IPS-20b (cell line): ENCODE measurements around the gene LDLRAD2.

ENCODE experiments used
- H3K27ac ChIP-seq: one replicate; pipeline ENCODE4 v1.5.1; 2013; ENCODE audit warnings: low read length
- H3K27me3 ChIP-seq: 2 replicates; pipeline ENCODE4 v1.6.1; 2013; ENCODE audit warnings: mild to moderate bottlenecking, low read length, inconsistent platforms; ENCODE audit not compliant: insufficient read depth
- H3K36me3 ChIP-seq: 2 replicates; pipeline ENCODE4 v1.6.1; 2013; ENCODE audit warnings: low read depth, mild to moderate bottlenecking, inconsistent platforms, low read length, moderate library complexity; ENCODE audit not compliant: insufficient read depth
- H3K4me1 ChIP-seq: 2 replicates; pipeline ENCODE4 v1.6.1; 2013; ENCODE audit warnings: mild to moderate bottlenecking, control low read depth, inconsistent platforms, low read length, moderate library complexity; ENCODE audit not compliant: insufficient read depth
- H3K4me3 ChIP-seq: 2 replicates; pipeline ENCODE4 v1.5.1; 2013; ENCODE audit warnings: mild to moderate bottlenecking, low read length, inconsistent platforms
- H3K9ac ChIP-seq: 2 replicates; pipeline ENCODE4 v1.6.1; 2013; ENCODE audit warnings: low read depth, mild to moderate bottlenecking, inconsistent platforms, low read length, moderate library complexity
- H3K9me3 ChIP-seq: 2 replicates; pipeline ENCODE4 v1.6.1; 2013; ENCODE audit warnings: mild to moderate bottlenecking, low read depth, low read length, inconsistent platforms; ENCODE audit not compliant: insufficient read depth

LDLRAD2 gene

GRCh38 chr1:21828075-21828474 lies 16.0 kb downstream of the LDLRAD2 start:
- Histone ChIP-seq H3K27ac (no peak overlapping the region), H3K9me3 (no peaks in the 10 kb centered on the region), H3K9ac (no peak overlapping the region), H3K36me3 (peaks cover 46% of the 10 kb centered on the region), H3K4me1 (no peaks in the 10 kb centered on the region), H3K4me3 (no peak overlapping the region), H3K27me3 (no peaks in the 10 kb centered on the region)

- Histone ChIP-seq H3K36me3 (peaks cover 52% of the 10 kb centered on the region), H3K27ac (no peak overlapping the region), H3K4me3 (no peak overlapping the region)
Measured at GRCh38 chr1:21828506-21829210, 16.6 kb downstream of the LDLRAD2 start.

GRCh38 chr1:21829294-21829693 lies 17.2 kb downstream of the LDLRAD2 start:
- Histone ChIP-seq H3K4me3 (no peak overlapping the region), H3K36me3 (peaks cover 58% of the 10 kb centered on the region), H3K27me3 (no peaks in the 10 kb centered on the region), H3K9me3 (no peaks in the 10 kb centered on the region), H3K27ac (no peak overlapping the region), H3K4me1 (no peaks in the 10 kb centered on the region), H3K9ac (no peak overlapping the region)

More at GRCh38 chr1:21828506-21829210, 16.6 kb downstream of the LDLRAD2 start:
- Histone ChIP-seq H3K4me1 (no peaks in the 10 kb centered on the region), H3K9ac (no peak overlapping the region), H3K9me3 (no peaks in the 10 kb centered on the region), H3K27me3 (no peaks in the 10 kb centered on the region)

GRCh38 chr1:21830792-21831453 lies 18.9 kb downstream of the LDLRAD2 start:
- peaks cover 69% of the 10 kb centered on the region for H3K36me3 ChIP-seq
- H3K27ac ChIP-seq: no peak overlapping the region

GRCh38 chr1:21831454-21831970 lies 19.4 kb downstream of the LDLRAD2 start:
- no peak overlapping the region for H3K4me3 ChIP-seq
- H3K9me3 ChIP-seq: peaks cover 5% of the 10 kb centered on the region; the same call in 1 of the 2 replicates
- H3K36me3 ChIP-seq: peaks cover 70% of the 10 kb centered on the region

More at GRCh38 chr1:21830792-21831453, 18.9 kb downstream of the LDLRAD2 start:
- no peak overlapping the region for H3K9ac ChIP-seq
- no peak overlapping the region for H3K4me3 ChIP-seq
- H3K4me1 ChIP-seq: no peaks in the 10 kb centered on the region
- H3K27me3 ChIP-seq: no peaks in the 10 kb centered on the region
- H3K9me3 ChIP-seq: peaks cover 5% of the 10 kb centered on the region; the same call in 1 of the 2 replicates

GRCh38 chr1:21833392-21833976 lies 21.4 kb downstream of the LDLRAD2 start:
- H3K36me3 ChIP-seq: peaks cover 65% of the 10 kb centered on the region
- H3K27me3 ChIP-seq: no peaks in the 10 kb centered on the region
- H3K4me3 ChIP-seq: no peak overlapping the region

More at GRCh38 chr1:21831454-21831970, 19.4 kb downstream of the LDLRAD2 start:
- Histone ChIP-seq H3K27me3 (no peaks in the 10 kb centered on the region), H3K4me1 (no peaks in the 10 kb centered on the region), H3K9ac (no peak overlapping the region), H3K27ac (no peak overlapping the region)

GRCh38 chr1:21834094-21834493 lies 22.0 kb downstream of the LDLRAD2 start:
- H3K36me3 ChIP-seq: peaks cover 65% of the 10 kb centered on the region
- H3K4me1 ChIP-seq: no peaks in the 10 kb centered on the region
- no peak overlapping the region for H3K4me3 ChIP-seq
- no peaks in the 10 kb centered on the region for H3K27me3 ChIP-seq
- H3K9me3 ChIP-seq: peaks cover 5% of the 10 kb centered on the region; the same call in 1 of the 2 replicates
- no peak overlapping the region for H3K9ac ChIP-seq
- H3K27ac ChIP-seq: no peak overlapping the region

More at GRCh38 chr1:21833392-21833976, 21.4 kb downstream of the LDLRAD2 start:
- no peak overlapping the region for H3K27ac ChIP-seq
- H3K9ac ChIP-seq: no peak overlapping the region
- peaks cover 5% of the 10 kb centered on the region; the same call in 1 of the 2 replicates for H3K9me3 ChIP-seq
- H3K4me1 ChIP-seq: no peaks in the 10 kb centered on the region

- Histone ChIP-seq H3K9ac (no peak overlapping the region), H3K36me3 (peaks cover 65% of the 10 kb centered on the region), H3K27me3 (no peaks in the 10 kb centered on the region), H3K4me1 (no peaks in the 10 kb centered on the region), H3K27ac (no peak overlapping the region), H3K4me3 (no peak overlapping the region), H3K9me3 (peaks cover 5% of the 10 kb centered on the region; the same call in 1 of the 2 replicates)
Measured at GRCh38 chr1:21834666-21835065, 22.6 kb downstream of the LDLRAD2 start.

GRCh38 chr1:21836010-21836409 lies 23.9 kb downstream of the LDLRAD2 start:
- Histone ChIP-seq H3K4me3 (no peak overlapping the region), H3K27me3 (no peaks in the 10 kb centered on the region), H3K9me3 (peaks cover 5% of the 10 kb centered on the region; the same call in 1 of the 2 replicates), H3K27ac (no peak overlapping the region), H3K9ac (no peak overlapping the region), H3K4me1 (no peaks in the 10 kb centered on the region), H3K36me3 (peaks cover 67% of the 10 kb centered on the region)

- Histone ChIP-seq H3K4me1 (no peaks in the 10 kb centered on the region), H3K9me3 (peaks cover 5% of the 10 kb centered on the region; the same call in 1 of the 2 replicates), H3K36me3 (peaks cover 63% of the 10 kb centered on the region), H3K27me3 (no peaks in the 10 kb centered on the region), H3K9ac (no peak overlapping the region), H3K27ac (no peak overlapping the region), H3K4me3 (no peak overlapping the region)
Measured at GRCh38 chr1:21836729-21837128, 24.7 kb downstream of the LDLRAD2 start.

- H3K9me3 ChIP-seq: peaks cover 5% of the 10 kb centered on the region; the same call in 1 of the 2 replicates
- no peaks in the 10 kb centered on the region for H3K4me1 ChIP-seq
- H3K36me3 ChIP-seq: peaks cover 63% of the 10 kb centered on the region
- H3K4me3 ChIP-seq: no peak overlapping the region
- no peak overlapping the region for H3K27ac ChIP-seq
- no peak overlapping the region for H3K9ac ChIP-seq
- no peaks in the 10 kb centered on the region for H3K27me3 ChIP-seq
Measured at GRCh38 chr1:21837476-21837875, 25.4 kb downstream of the LDLRAD2 start.
